Measurements from ENCODE around the gene XPNPEP1.

The XPNPEP1 gene

DNA sequence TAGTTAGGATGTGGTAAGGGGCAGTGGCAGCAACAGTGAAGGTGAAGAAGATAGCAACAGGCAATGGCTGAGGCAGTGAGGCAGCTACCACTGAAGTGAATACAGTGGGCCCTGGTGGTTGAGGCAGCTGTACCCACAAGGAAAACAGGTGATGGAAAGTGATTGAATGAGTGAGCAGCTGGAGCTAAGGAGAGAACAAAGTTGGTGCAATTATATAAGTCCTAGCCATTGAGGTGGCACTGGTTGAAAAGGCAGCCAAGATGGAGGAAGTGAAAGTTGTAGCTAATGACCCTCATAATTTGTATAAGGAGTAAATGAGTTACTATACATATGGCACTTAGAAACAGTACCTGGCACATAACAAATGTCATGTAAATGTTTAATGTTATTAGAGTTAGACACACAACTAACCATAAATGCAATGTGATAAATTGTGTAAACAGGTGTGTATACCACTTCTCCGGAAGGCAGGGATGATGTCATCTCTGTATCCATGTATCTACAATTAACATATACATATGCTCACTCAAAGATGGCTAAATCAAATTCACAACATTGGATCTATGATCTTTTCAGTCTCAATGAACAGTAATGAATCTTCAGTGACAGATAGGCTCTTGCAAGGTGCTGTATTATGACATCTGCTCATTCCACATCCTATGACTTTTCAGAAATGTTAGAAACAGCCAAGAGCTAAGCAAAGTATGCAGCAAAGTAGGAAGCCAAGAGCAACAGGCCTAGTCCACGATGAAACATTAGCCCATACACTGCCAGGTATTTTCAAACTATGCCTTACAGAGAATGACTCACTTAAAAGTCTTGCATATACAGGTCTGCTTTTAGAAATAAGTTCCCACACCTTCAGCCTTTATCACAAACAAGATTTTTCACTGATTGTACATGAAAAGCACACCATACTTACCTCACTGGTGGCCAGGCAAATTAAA is 10.7 kb downstream of the XPNPEP1 start:
- no peaks in the 10 kb centered on the region for H3K27me3 ChIP-seq (ENCODE audit: insufficient read depth, low read depth)
- H4K20me1 ChIP-seq (ENCODE audit: insufficient read depth): no peaks in the 10 kb centered on the region
- H3K27ac ChIP-seq: peak overlapping the region; percentile 27; the same call in 1 of the 2 replicates
- H3K4me3 ChIP-seq (IDR thresholded peaks at IDR 0.05; ENCODE audit: insufficient read depth, low read depth, low read length): no peak overlapping the region
- peak overlapping the region; percentile 30; the same call in 1 of the 2 replicates for H3K4me2 ChIP-seq
- peaks cover 89% of the 10 kb centered on the region for H3K4me1 ChIP-seq (ENCODE audit: low read depth, poor library complexity, severe bottlenecking)
- H3K36me3 ChIP-seq (ENCODE audit: insufficient read depth): no peaks in the 10 kb centered on the region
- H3K79me2 ChIP-seq (ENCODE audit: insufficient read depth, low read depth): peaks cover 54% of the 10 kb centered on the region; the same call in 1 of the 2 replicates
- H3K9ac ChIP-seq: no peak overlapping the region
- H2AFZ ChIP-seq (ENCODE audit: low read depth): no peak overlapping the region
- TF ChIP-seq, protein P1, sequence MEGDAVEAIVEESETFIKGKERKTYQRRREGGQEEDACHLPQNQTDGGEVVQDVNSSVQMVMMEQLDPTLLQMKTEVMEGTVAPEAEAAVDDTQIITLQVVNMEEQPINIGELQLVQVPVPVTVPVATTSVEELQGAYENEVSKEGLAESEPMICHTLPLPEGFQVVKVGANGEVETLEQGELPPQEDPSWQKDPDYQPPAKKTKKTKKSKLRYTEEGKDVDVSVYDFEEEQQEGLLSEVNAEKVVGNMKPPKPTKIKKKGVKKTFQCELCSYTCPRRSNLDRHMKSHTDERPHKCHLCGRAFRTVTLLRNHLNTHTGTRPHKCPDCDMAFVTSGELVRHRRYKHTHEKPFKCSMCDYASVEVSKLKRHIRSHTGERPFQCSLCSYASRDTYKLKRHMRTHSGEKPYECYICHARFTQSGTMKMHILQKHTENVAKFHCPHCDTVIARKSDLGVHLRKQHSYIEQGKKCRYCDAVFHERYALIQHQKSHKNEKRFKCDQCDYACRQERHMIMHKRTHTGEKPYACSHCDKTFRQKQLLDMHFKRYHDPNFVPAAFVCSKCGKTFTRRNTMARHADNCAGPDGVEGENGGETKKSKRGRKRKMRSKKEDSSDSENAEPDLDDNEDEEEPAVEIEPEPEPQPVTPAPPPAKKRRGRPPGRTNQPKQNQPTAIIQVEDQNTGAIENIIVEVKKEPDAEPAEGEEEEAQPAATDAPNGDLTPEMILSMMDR (conservative IDR thresholded peaks at IDR 0.05; ENCODE audit: low read depth, low read length): no peak

DNA sequence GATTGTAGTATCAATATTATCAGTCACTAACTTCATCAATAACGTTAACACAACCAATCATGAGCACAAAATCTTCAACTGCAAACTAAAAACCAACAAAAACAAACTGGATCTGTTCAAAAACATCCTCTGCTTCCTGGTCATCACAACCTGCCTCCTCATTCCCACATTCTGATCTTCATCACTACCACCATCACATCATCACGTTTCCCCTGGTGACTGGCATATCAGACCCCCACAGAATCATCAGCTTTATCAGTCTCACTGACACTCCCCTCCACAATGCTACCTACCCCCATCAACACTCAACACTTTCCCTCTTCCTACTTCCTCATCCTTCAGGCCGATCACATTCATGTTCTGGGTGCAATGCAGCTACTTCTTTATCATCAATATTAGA is 11.4 kb downstream of the XPNPEP1 start:
- no peak overlapping the region for H2AFZ ChIP-seq (ENCODE audit: low read depth)
- no peak overlapping the region for H3K27ac ChIP-seq
- H3K4me3 ChIP-seq (IDR thresholded peaks at IDR 0.05; ENCODE audit: insufficient read depth, low read depth, low read length): no peak overlapping the region
- no peaks in the 10 kb centered on the region for H3K36me3 ChIP-seq (ENCODE audit: insufficient read depth)
- peaks cover 47% of the 10 kb centered on the region; the same call in 1 of the 2 replicates for H3K79me2 ChIP-seq (ENCODE audit: insufficient read depth, low read depth)
- peaks cover 89% of the 10 kb centered on the region for H3K4me1 ChIP-seq (ENCODE audit: low read depth, poor library complexity, severe bottlenecking)
- TF ChIP-seq, protein P1 (conservative IDR thresholded peaks at IDR 0.05; ENCODE audit: low read depth, low read length): no peak
- H4K20me1 ChIP-seq (ENCODE audit: insufficient read depth): no peaks in the 10 kb centered on the region
- no peak overlapping the region for H3K9ac ChIP-seq
- H3K27me3 ChIP-seq (ENCODE audit: insufficient read depth, low read depth): no peaks in the 10 kb centered on the region
- peak overlapping the region; percentile 30; the same call in 1 of the 2 replicates for H3K4me2 ChIP-seq

DNA sequence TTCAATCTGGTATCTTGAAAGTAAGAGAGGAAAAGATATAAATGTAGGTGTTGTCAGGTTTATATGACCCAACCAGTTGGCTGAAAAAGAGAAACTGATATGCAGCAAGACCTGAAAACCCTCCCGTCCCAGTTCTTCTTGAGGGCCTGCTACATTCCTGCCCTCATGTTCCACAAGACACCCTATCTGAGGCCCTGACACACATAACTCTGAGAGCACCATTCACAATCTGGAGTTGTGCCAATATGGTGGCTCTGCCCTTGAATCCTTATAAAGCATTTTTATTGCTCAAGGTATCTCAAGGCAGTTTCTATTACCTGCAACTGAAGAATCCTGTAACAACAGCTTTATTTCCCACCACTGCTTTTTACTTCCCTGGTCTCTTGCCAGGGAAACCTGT is 17.0 kb downstream of the XPNPEP1 start:
- Histone ChIP-seq H3K9ac (no peak overlapping the region), H3K36me3 (ENCODE audit: insufficient read depth) (no peaks in the 10 kb centered on the region), H3K27me3 (ENCODE audit: insufficient read depth, low read depth) (no peaks in the 10 kb centered on the region), H2AFZ (ENCODE audit: low read depth) (no peak overlapping the region), H3K27ac (no peak overlapping the region), H3K4me3 (IDR thresholded peaks at IDR 0.05; ENCODE audit: insufficient read depth, low read depth, low read length) (no peak overlapping the region), H3K4me1 (ENCODE audit: low read depth, poor library complexity, severe bottlenecking) (peaks cover 88% of the 10 kb centered on the region), H3K4me2 (no peak overlapping the region), H4K20me1 (ENCODE audit: insufficient read depth) (no peaks in the 10 kb centered on the region), H3K79me2 (ENCODE audit: insufficient read depth, low read depth) (peaks cover 32% of the 10 kb centered on the region)
- TF ChIP-seq, protein P1 (conservative IDR thresholded peaks at IDR 0.05; ENCODE audit: low read depth, low read length): no peak

DNA sequence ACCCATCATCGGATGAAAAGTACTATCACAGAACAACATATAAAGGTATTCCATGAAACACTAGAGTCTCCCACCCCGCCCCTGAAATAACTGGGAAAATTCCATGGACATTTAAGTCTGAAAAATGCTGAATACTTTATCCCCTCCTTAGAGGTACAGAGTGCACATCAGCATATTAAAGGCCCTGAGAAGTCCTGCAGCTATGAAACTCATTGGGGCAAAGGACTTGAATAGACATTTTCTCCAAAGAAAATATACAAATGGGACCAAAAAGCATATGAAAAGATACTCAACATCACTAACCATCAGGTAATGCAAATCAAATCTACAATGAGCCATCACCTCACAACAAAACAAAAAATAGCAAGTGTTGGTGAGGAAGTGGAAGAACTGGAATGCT is 18.9 kb downstream of the XPNPEP1 start:
- TF ChIP-seq, protein P1 (conservative IDR thresholded peaks at IDR 0.05; ENCODE audit: low read depth, low read length): no peak
- peak overlapping the region; percentile 94 for H3K4me2 ChIP-seq

More for the DNA sequence above, 18.9 kb downstream of the XPNPEP1 start:
- H3K27ac ChIP-seq: peak overlapping the region; percentile 93
- no peaks in the 10 kb centered on the region for H3K36me3 ChIP-seq (ENCODE audit: insufficient read depth)
- no peaks in the 10 kb centered on the region for H4K20me1 ChIP-seq (ENCODE audit: insufficient read depth)
- H3K9ac ChIP-seq: no peak overlapping the region; the same call in 1 of the 2 replicates
- no peak overlapping the region for H2AFZ ChIP-seq (ENCODE audit: low read depth)
- no peaks in the 10 kb centered on the region for H3K27me3 ChIP-seq (ENCODE audit: insufficient read depth, low read depth)
- no peak overlapping the region for H3K4me3 ChIP-seq (IDR thresholded peaks at IDR 0.05; ENCODE audit: insufficient read depth, low read depth, low read length)
- H3K4me1 ChIP-seq (ENCODE audit: low read depth, poor library complexity, severe bottlenecking): peaks cover 88% of the 10 kb centered on the region
- peaks cover 47% of the 10 kb centered on the region for H3K79me2 ChIP-seq (ENCODE audit: insufficient read depth, low read depth)

All from KMS-11 (cell line).